Mammary epithelial cell (primary cell): ENCODE data around the gene SNAPIN.

Experiments
- EZH2 ChIP-seq: IDR thresholded peaks from 2 replicates; pipeline ENCODE4 v1.6.1; 2012; ENCODE audit warnings: low read length, inconsistent platforms, borderline replicate concordance
- TF ChIP-seq, protein P1 (sequence below), 2 donors: IDR thresholded peaks in 1 of 2; conservative IDR thresholded peaks in 1 of 2; 2 replicates each; pipeline ENCODE4 v1.5.1; 2011 to 2012; ENCODE audit warnings: inconsistent platforms in 2 of 2, low read length in 2 of 2, mild to moderate bottlenecking in 2 of 2, control low read depth in 1 of 2, low read depth in 1 of 2; ENCODE audit not compliant: insufficient read depth in 1 of 2; ENCODE audit errors: extremely low read depth in 1 of 2

- TF ChIP-seq, protein P1, sequence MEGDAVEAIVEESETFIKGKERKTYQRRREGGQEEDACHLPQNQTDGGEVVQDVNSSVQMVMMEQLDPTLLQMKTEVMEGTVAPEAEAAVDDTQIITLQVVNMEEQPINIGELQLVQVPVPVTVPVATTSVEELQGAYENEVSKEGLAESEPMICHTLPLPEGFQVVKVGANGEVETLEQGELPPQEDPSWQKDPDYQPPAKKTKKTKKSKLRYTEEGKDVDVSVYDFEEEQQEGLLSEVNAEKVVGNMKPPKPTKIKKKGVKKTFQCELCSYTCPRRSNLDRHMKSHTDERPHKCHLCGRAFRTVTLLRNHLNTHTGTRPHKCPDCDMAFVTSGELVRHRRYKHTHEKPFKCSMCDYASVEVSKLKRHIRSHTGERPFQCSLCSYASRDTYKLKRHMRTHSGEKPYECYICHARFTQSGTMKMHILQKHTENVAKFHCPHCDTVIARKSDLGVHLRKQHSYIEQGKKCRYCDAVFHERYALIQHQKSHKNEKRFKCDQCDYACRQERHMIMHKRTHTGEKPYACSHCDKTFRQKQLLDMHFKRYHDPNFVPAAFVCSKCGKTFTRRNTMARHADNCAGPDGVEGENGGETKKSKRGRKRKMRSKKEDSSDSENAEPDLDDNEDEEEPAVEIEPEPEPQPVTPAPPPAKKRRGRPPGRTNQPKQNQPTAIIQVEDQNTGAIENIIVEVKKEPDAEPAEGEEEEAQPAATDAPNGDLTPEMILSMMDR (conservative IDR thresholded peaks at IDR 0.05 in 1 of 2, IDR thresholded peaks at IDR 0.05 in 1 of 2; ENCODE audit: extremely low read depth in 1 of 2, insufficient read depth in 1 of 2, low read depth in 1 of 2, low read length in 2 of 2) = no peak
- no peak for TF ChIP-seq EZH2
Observed at GRCh38 chr1:153614906-153615305, 43.6 kb upstream of the SNAPIN start.
